ENCODE results near the gene WNT4.
A peak's percentile ranks its signal among the peaks of the same experiment; 100 is the strongest.

WNT4 gene

GRCh38 chr1:22127248-22127647, 15.6 kb downstream of the WNT4 start:
- Mint-ChIP-seq H3K4me3 (no peak overlapping the region), H3K27me3 (no peaks in the 10 kb centered on the region), H3K27ac (no peak overlapping the region), H3K9me3 (no peaks in the 10 kb centered on the region), H3K4me1 (peaks cover 6% of the 10 kb centered on the region)
- DNase-seq (no peak), ATAC-seq (no peak)

GRCh38 chr1:22126531-22126930, 16.4 kb downstream of the WNT4 start:
- peaks cover 6% of the 10 kb centered on the region for H3K4me1 Mint-ChIP-seq
- no peaks in the 10 kb centered on the region for H3K9me3 Mint-ChIP-seq
- DNase-seq (no peak), ATAC-seq (no peak)
- no peak overlapping the region for H3K27ac Mint-ChIP-seq
- H3K4me3 Mint-ChIP-seq: no peak overlapping the region
- no peaks in the 10 kb centered on the region for H3K27me3 Mint-ChIP-seq

GRCh38 chr1:22124592-22125229, 18.2 kb downstream of the WNT4 start:
- H3K9me3 Mint-ChIP-seq: no peaks in the 10 kb centered on the region
- no peak for ATAC-seq
- no peaks in the 10 kb centered on the region for H3K27me3 Mint-ChIP-seq
- peaks cover 18% of the 10 kb centered on the region for H3K4me1 Mint-ChIP-seq
- no peak overlapping the region for H3K4me3 Mint-ChIP-seq
- no peak for DNase-seq
- H3K27ac Mint-ChIP-seq: peak overlapping the region; percentile 31 to 35

GRCh38 chr1:22123901-22124404, 18.9 kb downstream of the WNT4 start:
- no peak for ATAC-seq

GRCh38 chr1:22123071-22123390, 19.9 kb downstream of the WNT4 start:
- H3K27ac Mint-ChIP-seq: no peak overlapping the region
- ATAC-seq: no peak
- no peaks in the 10 kb centered on the region for H3K9me3 Mint-ChIP-seq
- H3K27me3 Mint-ChIP-seq: no peaks in the 10 kb centered on the region
- DNase-seq: no peak
- peaks cover 28% of the 10 kb centered on the region for H3K4me1 Mint-ChIP-seq
- H3K4me3 Mint-ChIP-seq: no peak overlapping the region

More at GRCh38 chr1:22123901-22124404, 18.9 kb downstream of the WNT4 start:
- Mint-ChIP-seq H3K27ac (peak overlapping the region in 1 of 2 donors; percentile 14), H3K9me3 (no peaks in the 10 kb centered on the region), H3K4me1 (peaks cover 19% of the 10 kb centered on the region), H3K27me3 (no peaks in the 10 kb centered on the region), H3K4me3 (no peak overlapping the region)
- no peak for DNase-seq

- DNase-seq: no peak
- ATAC-seq: no peak
- Mint-ChIP-seq H3K4me1 (peaks cover 34% of the 10 kb centered on the region), H3K9me3 (no peaks in the 10 kb centered on the region), H3K27me3 (no peaks in the 10 kb centered on the region), H3K27ac (peak overlapping the region in 1 of 2 donors; percentile 21), H3K4me3 (no peak overlapping the region)
Measured at GRCh38 chr1:22122273-22123070, 20.4 kb downstream of the WNT4 start.

GRCh38 chr1:22121421-22121911, 21.4 kb downstream of the WNT4 start:
- ATAC-seq: peak; percentile 15
- Mint-ChIP-seq H3K27ac (peak overlapping the region in 1 of 2 donors; percentile 79), H3K27me3 (no peaks in the 10 kb centered on the region), H3K9me3 (no peaks in the 10 kb centered on the region), H3K4me3 (no peak overlapping the region), H3K4me1 (peaks cover 44% of the 10 kb centered on the region)
- no peak for DNase-seq

GRCh38 chr1:22120469-22120790, 22.5 kb downstream of the WNT4 start:
- no peaks in the 10 kb centered on the region for H3K27me3 Mint-ChIP-seq
- H3K9me3 Mint-ChIP-seq: no peaks in the 10 kb centered on the region
- no peak overlapping the region for H3K4me3 Mint-ChIP-seq
- ATAC-seq (no peak), DNase-seq (no peak)
- H3K27ac Mint-ChIP-seq: peak overlapping the region in 1 of 2 donors; percentile 54
- H3K4me1 Mint-ChIP-seq: peaks cover 48% of the 10 kb centered on the region

- Mint-ChIP-seq H3K9me3 (no peaks in the 10 kb centered on the region), H3K4me1 (peaks cover 48% of the 10 kb centered on the region), H3K4me3 (no peak overlapping the region), H3K27ac (peak overlapping the region in 1 of 2 donors; percentile 82), H3K27me3 (no peaks in the 10 kb centered on the region)
- DNase-seq (no peak), ATAC-seq (no peak)
Measured at GRCh38 chr1:22119626-22120468, 23.1 kb downstream of the WNT4 start.

- peaks cover 42% of the 10 kb centered on the region for H3K4me1 Mint-ChIP-seq
- no peaks in the 10 kb centered on the region for H3K27me3 Mint-ChIP-seq
- peak overlapping the region in 1 of 2 donors; percentile 92 for H3K27ac Mint-ChIP-seq
- DNase-seq (no peak), ATAC-seq (no peak)
- H3K4me3 Mint-ChIP-seq: no peak overlapping the region
- H3K9me3 Mint-ChIP-seq: no peaks in the 10 kb centered on the region
Measured at GRCh38 chr1:22118291-22118992, 24.5 kb downstream of the WNT4 start.

GRCh38 chr1:22117851-22118250, 25.0 kb downstream of the WNT4 start:
- peaks cover 48% of the 10 kb centered on the region for H3K4me1 Mint-ChIP-seq
- no peaks in the 10 kb centered on the region for H3K9me3 Mint-ChIP-seq
- H3K4me3 Mint-ChIP-seq: no peak overlapping the region
- no peak for DNase-seq
- ATAC-seq: no peak
- no peaks in the 10 kb centered on the region for H3K27me3 Mint-ChIP-seq
- H3K27ac Mint-ChIP-seq: peak overlapping the region in 1 of 2 donors; percentile 92

GRCh38 chr1:22117238-22117637, 25.7 kb downstream of the WNT4 start:
- no peak for DNase-seq
- Mint-ChIP-seq H3K27ac (peak overlapping the region in 1 of 2 donors; percentile 75), H3K27me3 (no peaks in the 10 kb centered on the region), H3K9me3 (no peaks in the 10 kb centered on the region), H3K4me3 (no peak overlapping the region), H3K4me1 (peaks cover 52% of the 10 kb centered on the region)
- no peak for ATAC-seq

- H3K9me3 Mint-ChIP-seq: no peaks in the 10 kb centered on the region
- H3K4me3 Mint-ChIP-seq: no peak overlapping the region
- ATAC-seq (no peak), DNase-seq (no peak)
- peaks cover 45% of the 10 kb centered on the region for H3K4me1 Mint-ChIP-seq
- no peaks in the 10 kb centered on the region for H3K27me3 Mint-ChIP-seq
- no peak overlapping the region for H3K27ac Mint-ChIP-seq
Measured at GRCh38 chr1:22115286-22115685, 27.6 kb downstream of the WNT4 start.

- no peak overlapping the region for H3K4me3 Mint-ChIP-seq
- H3K9me3 Mint-ChIP-seq: no peaks in the 10 kb centered on the region
- peaks cover 45% of the 10 kb centered on the region for H3K4me1 Mint-ChIP-seq
- H3K27me3 Mint-ChIP-seq: no peaks in the 10 kb centered on the region
- H3K27ac Mint-ChIP-seq: peak overlapping the region in 1 of 2 donors; percentile 69
- ATAC-seq (no peak), DNase-seq (no peak)
Measured at GRCh38 chr1:22114083-22115012, 28.5 kb downstream of the WNT4 start.

All from stimulated activated naive CD8-positive, alpha-beta T cell treated with anti-CD3 and anti-CD28 coated beads, Interleukin-15, amount 100 ng/mL, for 72 hours (primary cell).